Measurements from ENCODE around the gene ZNF808. TPM values are rescaled to one million over a fixed set of nuclear protein-coding genes. Genes with fewer than 3 reads are reported as not detected.
"Not testable (repeated sequence)": the region's sequence is repeated elsewhere in the genome, so short reads cannot be mapped to it uniquely, and the experiment has no call there.

Gene ZNF808
- total RNA-seq, 6 donors from 2014 or later = 12.6 to 63.9 (median 25.3) TPM

- peaks cover 17 to 64% (median 37%) of the 10 kb centered on the region in 4 donors for H3K36me3 ChIP-seq
These were observed 57.4 kb downstream of the ZNF808 start for GRCh38 chr19:52584736-52585440.

GRCh38 chr19:52585604-52586003 lies 58.1 kb downstream of the ZNF808 start:
- Histone ChIP-seq H3K4me3 (no peak overlapping the region), H3K4me1 (no peaks in the 10 kb centered on the region), H3K27me3 (no peaks in the 10 kb centered on the region), H3K27ac (no peak overlapping the region), H3K36me3 (peaks cover 18 to 64% (median 31%) of the 10 kb centered on the region in 4 donors), H3K9me3 (peaks cover 0 to 50% (median 41%) of the 10 kb centered on the region in 4 donors)
- 81 to 91% methylated on average over 6 of the region's 6 CpGs for WGBS, 2 donors
- TF ChIP-seq CTCF (IDR thresholded peaks at IDR 0.05) (no peak), POLR2AphosphoS5 (IDR thresholded peaks at IDR 0.05) (no peak), EP300 (IDR thresholded peaks at IDR 0.05) (no peak), POLR2A (IDR thresholded peaks at IDR 0.05) (no peak)
- ATAC-seq (ENCODE audit: low FRiP score in 2 of 2) = no peak
- no peak for DNase-seq

More at GRCh38 chr19:52584736-52585440, 57.4 kb downstream of the ZNF808 start:
- H3K4me3 ChIP-seq = peak overlapping the region in 1 of 4 donors; percentile 30
- ATAC-seq (ENCODE audit: low FRiP score in 2 of 2) = peak; percentile 26 to 78
- peak in 1 of 2 donors; percentile 69 for DNase-seq
- no peaks in the 10 kb centered on the region for H3K27me3 ChIP-seq
- 78 to 81% methylated on average over 33 to 39 of the region's 39 CpGs for WGBS, 2 donors
- no peak overlapping the region for H3K27ac ChIP-seq
- no peaks in the 10 kb centered on the region for H3K4me1 ChIP-seq
- H3K9me3 ChIP-seq = peaks cover 0 to 50% (median 44%) of the 10 kb centered on the region in 4 donors
- TF ChIP-seq EP300 (IDR thresholded peaks at IDR 0.05) = no peak
- no peak for TF ChIP-seq POLR2A (IDR thresholded peaks at IDR 0.05)
- TF ChIP-seq CTCF (IDR thresholded peaks at IDR 0.05) = no peak

- DNase-seq (no peak), ATAC-seq (ENCODE audit: low FRiP score in 2 of 2) (no peak)
- Histone ChIP-seq H3K36me3 (peaks cover 0 to 54% (median 7%) of the 10 kb centered on the region in 4 donors), H3K4me1 (no peaks in the 10 kb centered on the region), H3K9me3 (peaks cover 0 to 13% (median 7%) of the 10 kb centered on the region in 4 donors), H3K27ac (no peak overlapping the region), H3K27me3 (no peaks in the 10 kb centered on the region), H3K4me3 (no peak overlapping the region)
- 84 to 95% methylated on average over 5 of the region's 5 CpGs for WGBS, 2 donors
- TF ChIP-seq POLR2A (IDR thresholded peaks at IDR 0.05) = no peak
- no peak for TF ChIP-seq CTCF (IDR thresholded peaks at IDR 0.05)
- TF ChIP-seq EP300 (IDR thresholded peaks at IDR 0.05) = no peak
- no peak for TF ChIP-seq POLR2AphosphoS5 (IDR thresholded peaks at IDR 0.05)
These were observed 63.3 kb downstream of the ZNF808 start for GRCh38 chr19:52590728-52591127.

- Histone ChIP-seq H3K27me3 (no peaks in the 10 kb centered on the region), H3K27ac (no peak overlapping the region), H3K4me1 (no peaks in the 10 kb centered on the region), H3K4me3 (no peak overlapping the region), H3K9me3 (peaks cover 0 to under 1% (median 0%) of the 10 kb centered on the region in 4 donors), H3K36me3 (peaks cover 4 to 69% (median 11%) of the 10 kb centered on the region in 4 donors)
- TF ChIP-seq EP300 (IDR thresholded peaks at IDR 0.05) (no peak), CTCF (IDR thresholded peaks at IDR 0.05) (no peak), POLR2AphosphoS5 (IDR thresholded peaks at IDR 0.05) (no peak), POLR2A (IDR thresholded peaks at IDR 0.05) (no peak)
- ATAC-seq (ENCODE audit: low FRiP score in 2 of 2) (no peak), DNase-seq (no peak)
- 75 to 91% methylated on average over 3 of the region's 3 CpGs for WGBS, 2 donors
These were observed 64.8 kb downstream of the ZNF808 start for GRCh38 chr19:52592301-52592700.

GRCh38 chr19:52593441-52593840 lies 66.0 kb downstream of the ZNF808 start:
- not testable (repeated sequence) for H3K4me3 ChIP-seq; H3K4me1 ChIP-seq; H3K9me3 ChIP-seq; H3K27ac ChIP-seq; H3K27me3 ChIP-seq; ATAC-seq (ENCODE audit: low FRiP score in 2 of 2)
- WGBS, 2 donors = 95% methylated on average over 23 of the region's 25 CpGs; no CpG with 5 or more reads in 1 of the 2 donors
- DNase-seq = peak in 1 of 2 donors; percentile 41
- H3K36me3 ChIP-seq = peaks cover 4 to 62% (median 11%) of the 10 kb centered on the region in 4 donors
